ENCODE data around the gene PRELID3B. TPM values are rescaled to one million over a fixed set of nuclear protein-coding genes. Genes with fewer than 3 reads are reported as not detected.

Gene PRELID3B
- total RNA-seq (ENCODE audit: insufficient read depth, low replicate concordance) = 40.0 TPM

GRCh38 chr20:59042151-59042795 is at the start of gene PRELID3B:
Gene PRELID3B, minus strand, starts transcription at chr20:59042786. Its CDS starts 56 bp downstream, at chr20:59042730.
- no peak for DNase-seq (ENCODE audit: low spot score)

DNA sequence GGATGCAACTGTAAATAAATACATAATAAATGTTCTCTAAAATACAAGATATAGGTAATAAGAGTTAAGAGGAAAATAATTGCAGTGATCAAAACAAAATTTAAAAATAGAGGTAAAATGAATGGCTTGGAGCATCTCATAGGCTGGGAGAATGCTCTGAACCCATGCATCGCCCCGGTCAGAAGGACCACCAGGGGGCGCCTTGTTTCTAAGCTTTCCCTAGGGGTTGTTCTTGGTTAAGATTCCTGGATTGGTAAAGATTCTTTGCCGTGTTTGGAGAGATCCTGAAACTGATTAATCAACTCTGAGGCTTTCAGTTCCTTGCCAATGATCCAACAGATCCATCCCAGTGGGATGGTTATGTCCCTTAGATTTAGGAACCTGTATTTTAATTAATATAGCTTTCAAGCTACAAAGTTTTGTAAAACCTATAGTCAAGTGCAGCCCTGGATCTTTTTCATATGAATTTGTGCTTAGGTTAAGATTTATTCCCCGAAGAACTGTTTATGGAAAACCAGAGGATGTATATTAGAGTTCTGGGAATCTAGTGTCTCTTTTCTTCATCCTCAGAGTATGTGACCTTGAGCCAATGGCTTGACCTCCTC is 45.3 kb upstream of the PRELID3B start:
- DNase-seq (ENCODE audit: low spot score) = peak; percentile 61

DNA sequence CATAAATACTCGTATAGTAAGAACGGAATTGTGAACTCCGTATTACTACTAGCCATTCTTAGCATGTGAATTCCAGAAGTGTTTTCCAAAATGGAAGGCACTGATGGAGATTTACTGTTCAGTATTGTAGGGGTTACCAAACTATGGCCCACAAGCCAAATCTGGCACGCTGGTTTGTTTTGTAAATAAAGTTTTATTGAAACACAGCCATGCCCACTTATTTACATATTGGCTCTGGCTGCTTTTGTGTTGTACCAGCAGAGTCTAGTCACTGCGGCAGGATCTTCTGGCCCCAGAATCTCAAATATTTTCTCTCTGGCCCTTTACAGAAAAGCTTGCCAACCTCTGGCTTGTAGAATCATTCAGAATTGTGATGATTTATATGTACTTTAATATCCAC is 44.3 kb upstream of the PRELID3B start:
- DNase-seq (ENCODE audit: low spot score) = no peak

- DNase-seq (ENCODE audit: low spot score) = no peak
Observed at GRCh38 chr20:59084041-59084850, 41.7 kb upstream of the PRELID3B start.

DNA sequence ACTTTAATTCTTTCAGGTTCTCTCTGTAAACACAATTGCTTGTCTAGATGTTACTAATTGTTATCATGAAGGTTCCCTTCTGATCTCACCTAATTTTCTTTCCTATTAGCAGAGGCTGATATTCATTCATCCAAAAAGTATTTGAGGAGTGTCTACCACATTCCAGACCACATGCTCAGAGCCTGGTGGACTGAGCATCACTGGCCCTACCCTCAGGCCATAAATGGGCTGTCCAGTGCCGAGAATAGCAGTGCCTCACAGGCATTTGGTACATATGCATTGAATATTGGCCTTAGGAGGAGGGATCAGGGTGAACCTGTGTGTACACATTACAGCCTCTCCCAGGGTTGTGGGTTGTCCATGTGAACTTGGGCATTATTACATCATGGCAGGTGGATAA is 40.4 kb upstream of the PRELID3B start:
- peak; percentile 15 for DNase-seq (ENCODE audit: low spot score)

GRCh38 chr20:59082077-59082740 is 39.6 kb upstream of the PRELID3B start:
- DNase-seq (ENCODE audit: low spot score) = peak; percentile 11

DNA sequence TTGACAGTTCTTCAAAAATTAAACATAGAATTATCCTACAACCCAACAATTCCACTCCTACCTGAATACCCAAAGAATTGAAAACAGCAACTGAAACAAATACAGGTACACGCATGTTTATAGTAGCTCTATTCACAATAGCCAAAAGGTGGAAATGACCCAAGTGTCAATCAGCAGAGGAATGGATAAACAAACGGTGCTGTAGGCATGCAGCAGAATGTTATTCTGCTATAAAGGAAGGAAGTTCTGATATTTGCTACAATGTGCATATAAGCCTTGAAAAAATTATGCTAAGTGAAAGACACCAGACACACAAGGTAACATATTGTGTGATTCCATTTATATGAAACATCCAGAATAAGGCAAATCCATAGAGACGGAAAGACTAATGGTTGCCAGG is 38.5 kb upstream of the PRELID3B start:
- no peak for DNase-seq (ENCODE audit: low spot score)

DNA sequence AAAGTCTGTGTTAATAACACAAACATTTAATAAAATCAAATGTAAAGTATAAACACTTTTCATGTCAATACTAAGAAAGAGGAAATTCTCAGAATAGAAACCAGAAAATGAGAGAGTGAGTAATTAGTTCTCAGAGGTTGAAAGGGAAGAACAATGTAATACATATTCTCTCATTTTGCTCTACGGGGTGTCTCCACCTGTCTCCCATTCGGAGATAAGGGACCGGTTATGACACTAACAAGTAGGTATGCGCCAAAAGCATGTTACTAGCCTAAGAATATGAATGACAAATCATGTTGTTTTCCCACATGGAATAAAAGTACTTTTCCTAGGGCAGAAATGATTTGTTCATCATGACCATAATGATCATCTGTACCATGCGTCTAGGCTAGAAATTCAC is 35.6 kb upstream of the PRELID3B start:
- DNase-seq (ENCODE audit: low spot score) = no peak

DNA sequence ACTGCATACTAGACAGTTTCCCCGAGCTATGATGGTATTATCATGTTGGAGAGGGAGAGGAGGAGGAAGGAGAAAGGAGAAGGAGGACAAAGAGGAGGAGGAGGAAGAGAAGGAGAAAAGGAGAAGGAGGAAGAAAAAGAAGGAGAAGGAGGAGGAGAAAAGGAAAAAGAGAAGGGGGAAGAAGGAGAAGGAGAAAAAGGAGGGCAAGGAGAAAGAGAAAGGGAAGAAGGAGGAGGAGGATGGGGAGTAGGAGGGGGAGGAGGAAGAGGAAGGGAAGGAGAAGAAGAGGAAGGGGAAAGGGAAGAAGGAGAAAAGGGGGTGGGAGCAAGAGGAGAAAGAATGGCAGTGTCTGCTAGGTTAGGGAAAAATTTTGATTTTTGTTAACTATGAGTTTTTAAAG is 35.1 kb upstream of the PRELID3B start:
- DNase-seq (ENCODE audit: low spot score) = no peak

GRCh38 chr20:59075934-59076508 is 33.4 kb upstream of the PRELID3B start:
- no peak for DNase-seq (ENCODE audit: low spot score)

- DNase-seq (ENCODE audit: low spot score) = no peak
Observed at GRCh38 chr20:59074456-59074855, 31.9 kb upstream of the PRELID3B start.

DNA sequence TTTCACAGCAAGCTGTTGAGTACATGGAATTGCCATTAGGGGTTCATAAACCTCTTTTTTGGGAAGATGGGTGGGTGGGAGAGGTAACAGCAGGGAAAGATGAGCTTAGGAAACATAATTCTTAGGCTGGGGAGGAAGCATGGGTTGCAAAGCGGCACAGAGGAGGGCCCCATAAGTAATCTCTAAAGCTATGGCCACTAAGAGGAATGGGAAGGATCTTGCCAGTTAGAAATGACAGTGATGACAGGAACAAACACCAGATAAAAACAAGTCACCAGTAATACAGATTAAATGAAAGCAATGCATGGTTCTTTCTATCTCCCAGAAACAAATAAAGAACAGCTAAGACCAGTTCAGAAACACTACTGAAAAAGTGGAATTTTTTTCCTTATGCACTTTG is 31.0 kb upstream of the PRELID3B start:
- no peak for DNase-seq (ENCODE audit: low spot score)

- peak; percentile 10 for DNase-seq (ENCODE audit: low spot score)
Observed at GRCh38 chr20:59071216-59071615, 28.6 kb upstream of the PRELID3B start.

DNA sequence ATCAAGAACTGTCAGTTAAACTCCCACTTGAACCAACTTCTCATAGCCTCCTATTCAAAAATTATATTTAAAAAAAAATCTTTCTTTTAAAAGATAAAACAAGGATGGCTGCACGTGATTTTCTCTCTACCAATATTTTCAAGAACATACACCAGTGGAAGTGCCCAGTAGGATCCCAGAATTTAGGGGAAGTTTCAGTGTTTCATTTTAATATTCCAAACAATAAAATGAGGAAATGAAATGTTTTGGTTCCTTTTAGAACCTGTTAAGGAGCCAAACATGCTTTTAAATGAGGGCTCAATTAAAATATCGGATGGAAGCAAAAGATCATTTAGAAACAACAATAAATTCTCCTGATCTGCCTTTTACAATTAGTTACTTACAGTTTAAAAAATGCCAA is 26.4 kb upstream of the PRELID3B start:
- no peak for DNase-seq (ENCODE audit: low spot score)

GRCh38 chr20:59068534-59068933 is 25.9 kb upstream of the PRELID3B start:
- DNase-seq (ENCODE audit: low spot score) = no peak

- no peak for DNase-seq (ENCODE audit: low spot score)
Observed at GRCh38 chr20:59064214-59064722, 21.7 kb upstream of the PRELID3B start.

DNA sequence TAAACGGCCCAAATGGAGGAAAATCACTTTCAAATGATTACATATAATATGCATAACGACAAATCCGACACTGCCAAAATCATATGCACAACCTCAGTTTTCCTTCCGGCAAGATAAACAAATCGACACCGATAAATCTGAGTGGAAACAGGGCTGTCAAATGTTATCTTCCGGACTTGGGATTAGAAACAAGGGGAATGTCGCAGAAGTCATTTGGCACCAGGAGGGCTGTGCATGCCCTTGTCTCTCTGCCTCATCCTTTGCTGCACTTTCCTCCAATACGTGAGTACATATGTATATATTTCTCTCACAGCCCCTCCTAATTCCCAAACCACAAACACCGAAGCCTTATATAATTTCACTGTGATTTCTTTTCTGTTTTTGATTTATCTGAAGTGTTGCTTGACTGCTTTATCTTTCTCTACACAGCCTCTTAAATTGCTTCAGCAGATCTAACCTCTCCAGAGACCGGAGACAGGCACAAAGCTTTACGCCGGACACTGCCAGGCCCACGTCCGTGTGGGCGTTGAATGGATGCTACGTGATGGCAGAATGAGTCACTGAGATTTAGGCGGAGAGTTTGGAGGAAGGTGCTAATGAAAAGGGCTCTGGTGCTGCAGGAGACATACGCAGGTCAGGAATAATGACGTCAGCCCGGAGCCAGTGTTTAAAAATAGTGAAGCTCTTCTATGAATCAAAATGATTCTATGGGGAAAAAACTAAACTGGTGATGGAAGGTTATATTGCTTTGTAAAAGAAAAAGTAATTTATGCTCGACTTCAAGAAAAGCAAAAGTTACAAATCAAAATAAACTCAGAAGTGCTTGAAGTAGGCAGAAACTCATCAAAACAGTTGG is 21.0 kb upstream of the PRELID3B start:
- peak; percentile 66 for DNase-seq (ENCODE audit: low spot score)

DNA sequence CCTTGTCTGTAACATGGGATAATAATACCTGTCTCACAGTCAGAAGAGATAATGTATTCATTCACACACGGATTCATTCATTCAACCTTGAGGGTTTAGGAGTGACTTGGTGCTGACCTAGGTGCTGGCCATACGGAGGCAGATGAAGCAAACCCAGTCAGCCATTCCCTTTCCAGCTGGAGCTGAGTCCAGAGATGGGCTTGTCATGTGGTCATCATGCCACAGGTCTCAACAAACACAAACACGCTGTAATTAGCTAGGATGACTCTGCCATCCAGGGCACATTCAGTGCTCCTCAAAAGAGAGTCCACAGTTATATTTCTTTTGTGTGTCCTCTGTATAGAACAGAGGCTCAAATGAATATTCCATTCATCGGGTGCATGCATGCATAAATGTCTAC is 19.5 kb upstream of the PRELID3B start:
- DNase-seq (ENCODE audit: low spot score) = no peak

GRCh38 chr20:59055302-59055701 is 12.7 kb upstream of the PRELID3B start:
- no peak for DNase-seq (ENCODE audit: low spot score)

DNA sequence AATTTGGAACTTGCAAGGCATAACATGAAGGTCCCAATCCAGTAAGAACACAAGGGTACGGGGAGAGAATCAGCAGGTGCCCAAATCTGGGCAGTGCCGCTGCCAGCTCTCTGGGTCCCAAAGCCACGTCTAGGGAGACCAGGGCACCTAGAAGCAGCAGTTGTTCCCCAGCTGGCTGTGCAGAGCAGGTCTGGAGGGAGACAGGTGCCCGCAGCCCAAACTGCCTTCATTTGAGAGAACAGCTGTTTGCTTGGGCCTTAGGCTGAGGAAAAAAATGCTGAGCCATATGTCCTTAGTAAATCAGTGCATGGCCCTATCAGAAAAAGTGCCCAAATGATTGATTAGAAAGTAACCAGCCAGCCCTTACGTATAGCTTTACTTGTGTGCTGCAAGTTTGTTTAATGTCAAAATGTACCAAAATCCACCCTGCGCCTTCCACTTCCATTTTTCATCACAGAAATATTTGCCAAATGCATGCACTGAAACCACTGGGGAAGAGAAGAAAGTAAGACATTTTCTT is 9.1 kb upstream of the PRELID3B start:
- no peak for DNase-seq (ENCODE audit: low spot score)

Data from umbilical cord (tissue), 2 donors.